NCI-H446 (cell line): ENCODE measurements around the gene YARS1.
A peak's percentile ranks its signal among the peaks of the same experiment; 100 is the strongest.

Experiments
- DNase-seq, 2 experiments: peaks; one replicate each; lab custom pipeline; 2025; lab: John Stamatoyannopoulos, UW

Gene YARS1

DNA sequence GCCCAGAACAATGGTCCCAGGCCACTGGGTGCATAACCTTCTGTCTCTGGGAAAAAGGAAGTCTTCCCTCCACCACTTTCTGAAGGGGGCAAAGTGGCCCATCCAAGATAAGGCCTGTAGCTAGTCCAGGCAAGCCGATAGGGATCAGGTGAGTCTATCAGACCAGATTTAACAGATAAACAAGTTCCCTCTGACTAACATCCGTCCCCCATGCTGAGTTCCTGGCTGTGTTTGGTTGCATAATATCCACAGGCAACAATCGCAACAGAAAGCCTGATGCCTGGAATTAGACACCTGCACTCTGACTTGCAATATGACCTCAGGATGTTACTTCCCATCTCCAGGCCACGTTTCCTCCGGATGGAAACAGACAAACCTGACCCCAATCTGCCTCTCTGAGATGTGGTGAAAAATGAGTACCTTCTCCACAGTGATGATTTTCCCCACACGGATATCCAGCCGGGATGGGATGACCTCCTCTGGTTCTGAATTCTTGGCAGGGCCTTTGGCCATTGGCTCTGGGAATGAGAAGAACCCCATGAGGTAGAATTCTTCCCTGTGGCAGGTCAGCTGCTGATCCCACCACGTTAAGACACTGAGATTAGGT, 36.4 kb downstream of the YARS1 start:
- no peak for DNase-seq

DNA sequence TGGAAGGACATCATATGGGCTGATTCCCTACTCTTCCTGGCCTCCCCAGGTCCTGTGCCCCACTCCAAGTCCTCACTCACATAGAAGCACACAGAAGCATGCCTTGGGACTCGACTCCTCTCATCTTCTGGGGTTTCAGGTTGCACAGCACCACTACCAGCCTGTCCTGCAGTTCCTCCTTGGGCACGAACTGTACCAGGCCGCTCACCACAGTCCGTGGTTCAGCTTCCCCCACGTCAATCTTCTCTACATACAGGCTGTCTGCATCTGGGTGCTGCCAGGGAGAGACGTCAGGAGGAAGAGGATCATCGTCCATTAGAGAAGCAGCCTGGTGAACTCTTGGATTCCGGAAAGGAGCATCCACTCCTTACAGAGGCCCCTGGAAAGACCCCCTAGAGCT, 37.2 kb downstream of the YARS1 start:
- no peak for DNase-seq

- no peak for DNase-seq
Observed at GRCh38 chr1:32779242-32779641, 37.9 kb downstream of the YARS1 start.

DNA sequence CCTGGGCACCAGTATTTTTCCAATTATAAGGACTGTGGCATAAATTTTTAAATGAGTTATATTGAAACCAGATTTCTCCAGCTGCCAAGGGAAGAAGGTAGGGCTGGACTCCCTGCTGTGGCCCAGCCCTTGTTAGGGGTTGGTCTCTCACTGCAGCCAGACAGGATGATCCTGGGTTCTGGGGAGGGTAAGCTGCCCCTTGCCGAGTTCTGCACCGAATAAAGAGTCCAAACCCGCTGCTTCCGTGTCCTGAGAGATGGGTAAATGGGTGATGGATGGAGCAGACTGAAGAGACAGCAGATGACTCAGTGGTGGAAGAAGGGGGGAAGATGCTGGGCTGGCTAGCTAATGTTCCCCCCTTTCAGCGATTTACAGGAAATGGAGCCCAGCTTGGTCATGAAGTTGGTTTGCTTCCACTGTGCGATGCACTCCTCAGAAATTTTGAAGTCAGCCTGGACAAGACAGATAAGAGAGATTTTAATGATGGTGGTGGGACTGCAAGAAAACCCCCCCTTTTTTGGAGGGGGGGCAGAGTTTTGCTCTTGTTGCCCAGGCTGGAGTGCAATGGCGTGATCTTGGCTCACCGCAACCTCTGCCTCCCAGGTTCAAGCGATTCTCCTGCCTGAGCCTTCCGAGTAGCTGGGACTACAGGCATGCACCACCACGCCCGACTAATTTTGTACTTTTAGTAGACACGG, 41.4 kb downstream of the YARS1 start:
- no peak for DNase-seq

GRCh38 chr1:32774950-32775634, 42.1 kb downstream of the YARS1 start:
- peak in 1 of 2 experiments; percentile 15 for DNase-seq

- no peak for DNase-seq
Observed at GRCh38 chr1:32774464-32774808, 42.7 kb downstream of the YARS1 start.

DNA sequence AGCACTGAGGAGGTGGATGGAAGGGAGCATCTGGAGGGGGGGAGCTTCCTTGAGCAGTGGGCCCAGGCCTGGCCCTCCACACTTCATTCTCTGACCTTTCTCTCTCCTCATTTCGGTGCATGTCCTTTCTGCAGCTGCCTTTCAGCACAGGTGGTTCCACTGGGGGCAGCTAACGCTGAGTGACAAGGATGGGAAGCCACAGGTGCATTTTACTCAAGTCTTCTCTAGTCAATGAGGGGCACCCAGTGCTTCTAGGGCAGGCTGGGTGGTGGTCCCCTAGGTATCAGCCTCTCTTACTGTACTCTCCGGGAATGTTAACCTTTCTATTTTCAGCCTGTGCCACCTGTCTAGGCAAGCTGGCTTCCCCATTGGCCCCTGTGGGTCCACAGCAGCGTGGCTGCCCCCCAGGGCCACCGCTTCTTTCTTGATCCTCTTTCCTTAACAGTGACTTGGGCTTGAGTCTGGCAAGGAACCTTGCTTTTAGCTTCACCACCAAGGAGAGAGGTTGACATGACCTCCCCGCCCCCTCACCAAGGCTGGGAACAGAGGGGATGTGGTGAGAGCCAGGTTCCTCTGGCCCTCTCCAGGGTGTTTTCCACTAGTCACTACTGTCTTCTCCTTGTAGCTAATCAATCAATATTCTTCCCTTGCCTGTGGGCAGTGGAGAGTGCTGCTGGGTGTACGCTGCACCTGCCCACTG, 43.2 kb downstream of the YARS1 start:
- DNase-seq = no peak

DNA sequence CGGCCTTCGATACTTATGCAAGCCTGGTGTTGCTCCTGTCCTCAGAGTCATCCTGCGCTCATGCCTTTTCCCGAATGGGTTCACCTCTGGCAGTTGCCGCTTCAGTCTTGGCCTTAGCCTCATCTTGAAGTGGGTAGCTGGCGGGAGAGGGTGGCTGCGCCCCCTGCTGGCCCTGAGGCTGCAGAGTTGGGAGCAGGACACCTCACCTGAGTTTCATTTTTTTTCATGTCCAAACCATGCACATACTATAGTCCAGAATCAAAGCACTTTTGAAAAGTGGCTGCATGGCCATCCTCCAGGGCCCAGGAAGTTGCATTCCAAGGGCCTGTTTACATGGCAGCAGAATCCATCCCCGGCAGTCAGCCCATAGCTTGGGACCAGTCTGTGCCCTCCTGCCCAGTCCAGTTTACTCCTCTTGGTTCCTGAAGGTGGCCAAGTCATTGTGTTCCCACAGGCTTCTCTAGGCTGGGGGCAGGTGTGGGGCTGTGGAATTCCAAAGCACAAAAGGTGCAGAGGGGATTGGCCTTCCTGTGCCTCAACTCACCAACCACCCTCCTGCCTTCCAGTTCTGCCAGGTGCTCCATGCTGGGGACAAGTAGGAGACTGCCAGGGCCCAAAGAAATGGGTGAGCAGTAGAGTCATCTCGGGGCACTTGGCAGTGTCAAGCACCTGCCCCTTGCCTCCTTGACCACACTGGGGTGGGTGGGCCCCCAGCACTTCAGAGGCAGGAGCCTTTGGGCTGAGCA, 44.0 kb downstream of the YARS1 start:
- peak; percentile 34 to 77 for DNase-seq

- no peak for DNase-seq
Observed at GRCh38 chr1:32772281-32773017, 44.7 kb downstream of the YARS1 start.

- no peak for DNase-seq
Observed at GRCh38 chr1:32771561-32772280, 45.4 kb downstream of the YARS1 start.

- no peak for DNase-seq
Observed at GRCh38 chr1:32770741-32771548, 46.2 kb downstream of the YARS1 start.

DNA sequence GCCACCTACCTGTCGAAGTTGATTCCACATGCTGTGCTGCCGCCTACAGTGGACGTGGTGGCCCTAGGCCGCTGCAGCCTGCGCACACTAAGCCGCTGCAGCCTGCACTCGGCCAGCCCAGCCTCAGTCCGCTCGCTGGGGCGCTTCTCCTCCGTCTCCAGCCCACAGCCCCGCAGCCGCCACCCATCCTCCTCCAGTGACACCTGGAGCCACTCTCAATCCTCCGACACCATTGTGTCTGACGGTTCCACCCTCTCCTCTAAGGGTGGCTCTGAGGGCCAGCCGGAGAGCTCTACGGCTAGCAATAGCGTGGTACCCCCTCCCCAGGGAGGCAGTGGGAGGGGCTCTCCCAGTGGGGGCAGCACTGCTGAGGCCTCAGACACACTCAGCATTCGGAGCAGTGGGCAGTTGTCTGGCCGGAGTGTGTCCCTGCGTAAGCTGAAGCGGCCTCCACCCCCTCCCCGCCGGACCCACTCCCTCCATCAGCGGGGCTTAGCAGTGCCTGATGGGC, 46.9 kb downstream of the YARS1 start:
- DNase-seq = no peak

DNA sequence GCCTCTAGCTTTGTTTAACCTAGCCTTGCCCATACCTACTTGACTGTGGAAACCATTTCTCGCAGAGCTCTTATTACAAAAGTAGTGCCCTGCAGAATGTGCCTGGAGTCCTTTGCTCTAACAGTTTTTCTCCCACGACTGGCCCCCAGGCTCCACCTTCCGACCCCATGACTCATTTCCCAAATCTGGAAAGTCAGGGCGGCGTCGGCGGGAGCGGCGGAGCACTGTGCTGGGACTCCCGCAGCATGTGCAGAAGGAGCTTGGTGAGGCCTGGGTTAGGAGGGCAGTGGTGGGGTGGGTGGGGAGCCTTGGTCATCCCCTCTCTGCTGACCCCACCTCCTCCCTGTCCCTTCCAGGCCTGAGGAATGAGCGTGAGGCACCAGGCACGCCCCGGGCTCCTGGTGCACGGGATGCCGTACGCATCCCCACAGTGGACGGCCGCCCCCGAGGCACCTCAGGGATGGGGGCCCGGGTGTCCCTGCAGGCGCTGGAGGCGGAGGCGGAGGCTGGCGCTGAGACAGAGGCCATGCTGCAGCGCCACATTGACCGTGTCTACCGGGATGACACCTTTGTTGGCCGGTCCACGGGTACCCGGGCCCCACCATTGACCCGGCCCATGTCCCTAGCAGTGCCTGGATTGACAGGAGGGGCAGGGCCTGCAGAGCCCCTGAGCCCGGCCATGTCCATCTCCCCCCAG, 47.5 kb downstream of the YARS1 start:
- no peak for DNase-seq

GRCh38 chr1:32768110-32768850, 48.9 kb downstream of the YARS1 start:
- DNase-seq = no peak

DNA sequence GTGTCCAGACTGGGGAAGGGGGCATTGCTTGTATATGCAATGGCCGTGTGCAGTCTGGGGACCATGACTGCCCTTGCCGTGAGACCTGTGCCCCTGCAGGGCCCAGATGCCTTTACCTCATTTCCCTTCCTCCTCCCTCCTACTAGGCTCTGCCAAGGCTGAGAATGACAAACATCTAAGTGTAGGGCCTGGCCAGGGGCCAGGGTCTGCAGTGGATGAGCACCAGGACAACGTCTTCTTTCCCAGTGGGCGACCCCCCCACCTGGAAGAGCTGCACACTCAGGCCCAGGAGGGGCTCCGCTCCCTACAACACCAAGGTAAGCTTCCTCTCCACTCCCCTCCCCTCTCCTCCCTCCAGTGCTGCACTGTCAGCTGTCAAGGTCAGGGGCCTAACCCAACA, 49.5 kb downstream of the YARS1 start:
- peak in 1 of 2 experiments; percentile 40 for DNase-seq

DNA sequence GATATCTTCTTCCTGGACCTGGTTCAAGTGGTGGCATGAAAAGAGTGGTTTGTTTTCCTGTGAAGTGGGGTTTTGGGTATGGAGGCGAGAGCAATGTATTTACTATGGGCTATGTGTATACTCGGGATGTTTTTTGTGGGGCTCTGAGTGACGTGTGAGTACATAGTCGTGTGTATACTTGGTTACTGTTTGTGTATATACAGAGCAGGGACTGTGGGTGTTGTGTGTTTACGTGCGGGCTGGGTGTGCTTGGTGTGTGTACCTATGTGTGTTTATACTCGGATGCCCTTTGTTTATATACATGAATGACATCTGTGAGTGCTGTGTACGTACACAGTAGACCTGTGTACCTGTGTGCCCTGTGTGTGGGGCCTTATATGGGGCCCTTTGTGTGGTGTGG, 50.0 kb downstream of the YARS1 start:
- DNase-seq = no peak

- no peak for DNase-seq
Observed at GRCh38 chr1:32766328-32766972, 50.7 kb downstream of the YARS1 start.
